Upper lobe of left lung (tissue), 4 donors: ENCODE measurements around the gene C4B.
"Not testable (repeated sequence)": the region's sequence is repeated elsewhere in the genome, so short reads cannot be mapped to it uniquely, and the experiment has no call there.

Experiments used
- CTCF ChIP-seq, 6 experiments: fragments of 450-650 bp in 4 of 6; fragments of 200-600 bp in 2 of 6; sonication (generic) in 2 of 6; IDR thresholded peaks; one replicate each; pipeline ENCODE4 v1.5.1; 2016 to 2019; ENCODE audit warnings: antibody characterized with exemption in 6 of 6
- POLR2A ChIP-seq, 4 donors: fragments of 450-650 bp; IDR thresholded peaks; one replicate each; pipeline ENCODE4 v1.5.1; 2016 to 2017; ENCODE audit warnings: antibody characterized with exemption in 4 of 4, mild to moderate bottlenecking in 2 of 4
- POLR2AphosphoS5 ChIP-seq, 2 donors: sonication (generic); formaldehyde crosslinking; IDR thresholded peaks; one replicate each; pipeline ENCODE4 v1.5.1; 2017; ENCODE audit warnings: antibody characterized with exemption in 2 of 2

GRCh38 chr6:32029553-32029952 lies 15.0 kb downstream of the C4B start:
- TF ChIP-seq CTCF, POLR2A, POLR2AphosphoS5 (IDR thresholded peaks at IDR 0.05): not testable (repeated sequence)
